ENCODE measurements around the gene CDK18. TPM values are rescaled to one million over a fixed set of nuclear protein-coding genes. Genes with fewer than 3 reads are reported as not detected.

The CDK18 gene
- total and polyA plus RNA-seq, 12 donors: 41.4 to 199 (median 159) TPM

DNA sequence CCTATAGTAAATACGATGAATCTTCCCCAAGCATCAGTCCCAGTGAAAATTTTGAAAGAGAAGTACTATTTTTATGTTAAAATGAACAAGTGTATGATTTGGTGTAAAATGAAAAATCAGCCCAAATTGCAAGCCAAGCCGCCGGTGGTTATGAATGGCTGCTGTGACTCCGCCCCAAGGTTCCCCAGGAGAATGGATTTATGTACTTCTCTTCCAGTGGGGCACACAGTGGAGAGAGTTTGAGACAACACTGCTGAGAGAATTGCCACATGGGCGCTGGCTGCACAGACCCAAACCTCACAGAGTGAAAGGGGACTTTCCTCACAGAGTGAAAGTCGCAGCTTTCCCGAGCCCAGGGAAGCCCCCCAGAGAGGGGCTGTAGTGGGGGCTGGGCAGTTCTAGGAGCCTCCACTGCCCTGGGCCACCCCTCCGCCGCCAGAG lies 24.0 kb downstream of the CDK18 start:
- 71% methylated on average over 9 of the region's 9 CpGs for WGBS, 2 donors
- no peaks in the 10 kb centered on the region for H3K9me3 ChIP-seq
- peaks cover 11 to 48% (median 29%) of the 10 kb centered on the region in 9 donors for H3K4me1 ChIP-seq
- DNase-seq (no peak), ATAC-seq (no peak)
- H3K4me3 ChIP-seq: no peak overlapping the region
- H3K27ac ChIP-seq: no peak overlapping the region
- intact Hi-C loops (cut with DNase I): loop anchor here (2.0 to 5.0 kb wide), 9 partner anchors 39 to 131 kb away; partner anchors contain the start of gene ELK4 (in 2 of the 10)
- peaks cover 0 to 68% (median 5%) of the 10 kb centered on the region in 9 donors for H3K36me3 ChIP-seq
- H3K27me3 ChIP-seq: no peaks in the 10 kb centered on the region
- TF ChIP-seq, protein P1, sequence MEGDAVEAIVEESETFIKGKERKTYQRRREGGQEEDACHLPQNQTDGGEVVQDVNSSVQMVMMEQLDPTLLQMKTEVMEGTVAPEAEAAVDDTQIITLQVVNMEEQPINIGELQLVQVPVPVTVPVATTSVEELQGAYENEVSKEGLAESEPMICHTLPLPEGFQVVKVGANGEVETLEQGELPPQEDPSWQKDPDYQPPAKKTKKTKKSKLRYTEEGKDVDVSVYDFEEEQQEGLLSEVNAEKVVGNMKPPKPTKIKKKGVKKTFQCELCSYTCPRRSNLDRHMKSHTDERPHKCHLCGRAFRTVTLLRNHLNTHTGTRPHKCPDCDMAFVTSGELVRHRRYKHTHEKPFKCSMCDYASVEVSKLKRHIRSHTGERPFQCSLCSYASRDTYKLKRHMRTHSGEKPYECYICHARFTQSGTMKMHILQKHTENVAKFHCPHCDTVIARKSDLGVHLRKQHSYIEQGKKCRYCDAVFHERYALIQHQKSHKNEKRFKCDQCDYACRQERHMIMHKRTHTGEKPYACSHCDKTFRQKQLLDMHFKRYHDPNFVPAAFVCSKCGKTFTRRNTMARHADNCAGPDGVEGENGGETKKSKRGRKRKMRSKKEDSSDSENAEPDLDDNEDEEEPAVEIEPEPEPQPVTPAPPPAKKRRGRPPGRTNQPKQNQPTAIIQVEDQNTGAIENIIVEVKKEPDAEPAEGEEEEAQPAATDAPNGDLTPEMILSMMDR (IDR thresholded peaks at IDR 0.05): no peak

DNA sequence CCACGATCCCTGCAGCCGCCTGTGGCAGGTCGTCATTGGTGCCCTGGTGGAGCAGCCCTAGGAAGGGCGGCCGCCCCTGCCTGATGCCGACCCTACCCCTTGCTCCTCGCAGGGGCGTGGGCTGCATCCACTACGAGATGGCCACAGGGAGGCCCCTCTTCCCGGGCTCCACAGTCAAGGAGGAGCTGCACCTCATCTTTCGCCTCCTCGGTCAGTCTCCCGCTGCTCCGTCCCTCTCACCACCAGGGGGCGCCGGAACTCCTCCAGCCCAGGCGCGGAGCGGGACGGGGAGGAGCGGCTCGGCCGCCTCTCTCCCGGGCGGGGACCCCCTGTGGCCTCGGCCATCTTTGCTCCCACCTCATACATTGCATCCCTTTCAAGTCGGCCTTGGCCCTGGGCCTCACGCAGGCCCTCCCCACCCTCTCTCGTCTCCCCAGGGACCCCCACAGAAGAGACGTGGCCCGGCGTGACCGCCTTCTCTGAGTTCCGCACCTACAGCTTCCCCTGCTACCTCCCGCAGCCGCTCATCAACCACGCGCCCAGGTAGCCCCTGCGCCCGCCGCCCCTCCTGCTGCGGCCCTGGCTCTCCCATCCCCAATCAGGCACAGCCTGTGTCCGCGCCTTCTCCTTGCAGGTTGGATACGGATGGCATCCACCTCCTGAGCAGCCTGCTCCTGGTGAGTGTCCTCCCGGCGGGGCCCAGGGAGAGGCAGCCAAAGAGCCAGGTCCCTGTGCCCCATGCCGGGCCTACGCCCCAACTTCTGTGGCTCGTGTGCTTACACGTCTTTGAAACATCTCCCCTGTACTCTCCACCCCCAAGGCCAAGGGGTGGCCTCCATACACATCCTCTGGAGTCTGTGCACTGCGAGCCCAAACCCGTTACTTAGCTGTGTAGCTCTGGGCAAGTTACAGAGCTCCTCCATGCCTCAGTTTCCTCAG lies 24.7 kb downstream of the CDK18 start:
- peaks cover 0 to 67% (median 5%) of the 10 kb centered on the region in 9 donors for H3K36me3 ChIP-seq
- peaks cover 11 to 41% (median 22%) of the 10 kb centered on the region in 9 donors for H3K4me1 ChIP-seq
- peak; percentile 82 to 85 for DNase-seq
- ATAC-seq: peak; percentile 57 to 85 (median 79)
- peak overlapping the region in 3 of 10 donors; percentile 11 to 47 (median 44) for H3K27ac ChIP-seq
- no peaks in the 10 kb centered on the region for H3K9me3 ChIP-seq
- H3K4me3 ChIP-seq: peak overlapping the region in 9 of 10 donors; percentile 9 to 50 (median 46)
- H3K27me3 ChIP-seq: no peaks in the 10 kb centered on the region
- intact Hi-C loops (cut with DNase I): loop anchor here (1.0 to 5.0 kb wide), 10 partner anchors 38 to 132 kb away; partner anchors contain the start of gene ELK4 (in 3 of the 10)
- WGBS, 2 donors: 39 to 41% methylated on average over 52 to 53 of the region's 53 CpGs
- TF ChIP-seq, protein P1 (IDR thresholded peaks at IDR 0.05): peak; percentile 89 to 99 (median 95)

DNA sequence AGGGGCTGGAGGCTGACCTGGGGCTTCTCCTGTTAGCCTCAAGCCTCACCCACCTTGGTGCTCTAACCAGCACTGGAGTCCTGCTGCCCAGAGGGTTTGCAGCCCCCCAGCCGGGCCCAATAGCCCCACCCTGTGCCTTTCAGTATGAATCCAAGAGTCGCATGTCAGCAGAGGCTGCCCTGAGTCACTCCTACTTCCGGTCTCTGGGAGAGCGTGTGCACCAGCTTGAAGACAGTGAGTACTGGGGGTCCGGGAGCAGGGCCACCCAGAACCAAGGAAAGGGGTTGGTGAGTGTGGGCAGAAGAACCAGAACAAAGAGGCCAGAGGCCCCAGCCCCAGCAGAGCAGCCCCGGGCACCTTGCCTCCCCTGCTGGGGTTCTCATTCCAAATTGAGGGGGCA lies 25.6 kb downstream of the CDK18 start:
- H3K27me3 ChIP-seq: no peaks in the 10 kb centered on the region
- intact Hi-C loops (cut with DNase I): loop anchor here in 8 of 10 donors (5.0 to 10.0 kb wide), 7 partner anchors 37 to 107 kb away; partner anchors contain the start of gene ELK4 (in 2 of the 8)
- H3K4me3 ChIP-seq: no peak overlapping the region
- peaks cover 0 to 64% (median 5%) of the 10 kb centered on the region in 9 donors for H3K36me3 ChIP-seq
- no peak for ATAC-seq
- H3K27ac ChIP-seq: no peak overlapping the region
- WGBS, 2 donors: 74 to 87% methylated on average over 5 to 6 of the region's 6 CpGs
- no peak for DNase-seq
- H3K4me1 ChIP-seq: peaks cover 11 to 34% (median 21%) of the 10 kb centered on the region in 9 donors
- H3K9me3 ChIP-seq: no peaks in the 10 kb centered on the region
- TF ChIP-seq, protein P1 (IDR thresholded peaks at IDR 0.05): no peak
